SU-DHL-6 (cell line): ENCODE data around the gene PID1.

Source experiments
- H2AFZ ChIP-seq: fragments of 200-600 bp; sonication (generic); 2 replicates; pipeline ENCODE4 v1.6.1; 2014; ENCODE audit warnings: low read depth, mild to moderate bottlenecking, moderate library complexity, mixed read lengths, antibody characterized with exemption, low read length; ENCODE audit not compliant: severe bottlenecking
- H3F3A ChIP-seq: fragments of 200-600 bp; shearing (Covaris generic); 2 replicates; pipeline ENCODE4 v1.6.0; 2016; ENCODE audit warnings: antibody characterized with exemption, mild to moderate bottlenecking; ENCODE audit not compliant: insufficient read depth
- H3K27ac ChIP-seq: fragments of 200-600 bp; sonication (generic); 2 replicates; pipeline ENCODE4 v1.5.1; 2016; ENCODE audit warnings: low read depth, mild to moderate bottlenecking, low read length, moderate library complexity, mixed read lengths
- H3K27me3 ChIP-seq: fragments of 200-600 bp; sonication (generic), shearing (Covaris generic); 2 replicates; pipeline ENCODE4 v1.6.0; 2014; ENCODE audit warnings: mild to moderate bottlenecking, low read length
- H3K36me3 ChIP-seq: fragments of 200-600 bp; sonication (generic); 2 replicates; pipeline ENCODE4 v1.6.1; 2014; ENCODE audit warnings: mild to moderate bottlenecking, low read length, mixed read lengths
- H3K4me2 ChIP-seq: fragments of 300-600, 200-600 bp; shearing (Covaris generic), sonication (generic); 2 replicates; pipeline ENCODE4 v1.6.0; 2014; ENCODE audit warnings: low read length, low read depth, mild to moderate bottlenecking; ENCODE audit not compliant: poor library complexity, severe bottlenecking
- H3K4me3 ChIP-seq: fragments of 200-600 bp; sonication (generic); 2 replicates; pipeline ENCODE4 v1.5.1; 2014; ENCODE audit warnings: antibody characterized with exemption, low read length, mild to moderate bottlenecking, mixed read lengths; ENCODE audit not compliant: insufficient read depth, poor library complexity, severe bottlenecking
- H3K79me2 ChIP-seq: fragments of 200-600 bp; sonication (generic); 2 replicates; pipeline ENCODE4 v1.6.1; 2014; ENCODE audit warnings: mild to moderate bottlenecking, low read length, moderate library complexity; ENCODE audit not compliant: insufficient read depth
- H3K9ac ChIP-seq: fragments of 200-600 bp; sonication (generic); 2 replicates; pipeline ENCODE4 v1.7.0; 2014; ENCODE audit warnings: mild to moderate bottlenecking, low read length
- H3K9me2 ChIP-seq: fragments of 200-600 bp; sonication (generic); replicated peaks from 2 replicates; pipeline ENCODE4 v1.6.1; 2014; ENCODE audit warnings: low read length; ENCODE audit not compliant: insufficient read depth
- H3K9me3 ChIP-seq: fragments of 200-600 bp; sonication (generic); 2 replicates; pipeline ENCODE4 v1.6.1; 2014; ENCODE audit warnings: low read length, mixed read lengths; ENCODE audit not compliant: insufficient read depth
- H4K20me1 ChIP-seq: fragments of 200-600 bp; sonication (generic); 2 replicates; pipeline ENCODE4 v1.6.1; 2014; ENCODE audit warnings: low read depth, mild to moderate bottlenecking, antibody characterized with exemption, low read length, moderate library complexity, mixed read lengths
- EZH2phosphoT487 ChIP-seq: fragments of 200-600 bp; sonication (generic), shearing (Covaris generic); conservative IDR thresholded peaks from 2 replicates; pipeline ENCODE4 v1.6.1; 2018; ENCODE audit warnings: mild to moderate bottlenecking, antibody characterized with exemption, low read length, moderate library complexity, mixed read lengths
- TF ChIP-seq, protein P1 (sequence below): fragments of 200-600 bp; sonication (generic); IDR thresholded peaks from one replicate; pipeline ENCODE4 v1.5.1; 2017; ENCODE audit warnings: antibody characterized with exemption, mild to moderate bottlenecking, low read length, moderate library complexity; ENCODE audit not compliant: insufficient read depth, poor library complexity, severe bottlenecking

The PID1 gene

DNA sequence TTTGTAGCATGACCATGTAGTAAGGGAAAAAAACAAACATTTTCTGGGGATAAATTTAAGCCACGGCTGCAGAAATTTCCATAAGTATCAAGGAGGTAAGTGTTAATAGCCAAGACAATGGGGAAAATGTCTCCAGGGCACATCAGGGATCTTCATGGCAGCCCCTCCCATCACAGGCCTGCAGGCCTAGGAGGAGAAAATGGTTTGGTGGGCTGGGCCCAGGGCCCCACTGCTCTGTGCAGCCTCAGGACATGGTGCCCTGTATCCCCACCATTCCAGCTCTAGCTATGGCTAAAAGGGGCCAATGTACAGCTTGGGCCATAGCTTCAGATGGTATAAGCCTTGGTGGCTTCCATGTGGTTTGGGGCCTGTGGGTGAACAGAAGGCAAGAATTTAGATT, 271.8 kb downstream of the PID1 start:
- Histone ChIP-seq H3K27ac (no peak overlapping the region), H3K9ac (no peak overlapping the region), H3K9me3 (peaks cover 4% of the 10 kb centered on the region; the same call in 1 of the 2 replicates), H3K4me2 (no peak overlapping the region), H3K27me3 (no peaks in the 10 kb centered on the region), H3K36me3 (no peaks in the 10 kb centered on the region), H3F3A (no peaks in the 10 kb centered on the region), H3K79me2 (no peaks in the 10 kb centered on the region), H4K20me1 (no peaks in the 10 kb centered on the region), H2AFZ (no peak overlapping the region), H3K4me3 (no peak overlapping the region), H3K9me2 (no peaks in the 10 kb centered on the region)
- TF ChIP-seq, protein P1, sequence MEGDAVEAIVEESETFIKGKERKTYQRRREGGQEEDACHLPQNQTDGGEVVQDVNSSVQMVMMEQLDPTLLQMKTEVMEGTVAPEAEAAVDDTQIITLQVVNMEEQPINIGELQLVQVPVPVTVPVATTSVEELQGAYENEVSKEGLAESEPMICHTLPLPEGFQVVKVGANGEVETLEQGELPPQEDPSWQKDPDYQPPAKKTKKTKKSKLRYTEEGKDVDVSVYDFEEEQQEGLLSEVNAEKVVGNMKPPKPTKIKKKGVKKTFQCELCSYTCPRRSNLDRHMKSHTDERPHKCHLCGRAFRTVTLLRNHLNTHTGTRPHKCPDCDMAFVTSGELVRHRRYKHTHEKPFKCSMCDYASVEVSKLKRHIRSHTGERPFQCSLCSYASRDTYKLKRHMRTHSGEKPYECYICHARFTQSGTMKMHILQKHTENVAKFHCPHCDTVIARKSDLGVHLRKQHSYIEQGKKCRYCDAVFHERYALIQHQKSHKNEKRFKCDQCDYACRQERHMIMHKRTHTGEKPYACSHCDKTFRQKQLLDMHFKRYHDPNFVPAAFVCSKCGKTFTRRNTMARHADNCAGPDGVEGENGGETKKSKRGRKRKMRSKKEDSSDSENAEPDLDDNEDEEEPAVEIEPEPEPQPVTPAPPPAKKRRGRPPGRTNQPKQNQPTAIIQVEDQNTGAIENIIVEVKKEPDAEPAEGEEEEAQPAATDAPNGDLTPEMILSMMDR: no peak
- no peak for TF ChIP-seq EZH2phosphoT487

DNA sequence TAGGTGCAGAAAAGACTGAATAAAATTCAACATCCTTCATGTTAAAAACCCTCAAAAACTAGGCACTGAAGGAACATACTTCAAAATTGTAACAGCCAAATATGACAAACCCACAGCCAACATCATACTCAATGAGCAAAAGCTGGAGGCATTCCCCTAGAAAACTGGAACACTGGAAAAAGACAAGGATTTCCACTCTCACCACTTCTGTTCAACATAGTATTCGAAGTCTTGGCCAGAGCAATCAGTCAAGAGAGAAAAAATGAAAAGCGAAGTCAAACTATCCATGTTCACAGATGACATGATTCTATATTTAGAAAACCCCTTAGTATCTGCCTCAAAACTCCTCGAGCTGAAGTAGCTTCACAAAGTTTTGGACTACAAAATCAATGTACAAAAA, 282.3 kb downstream of the PID1 start:
- Histone ChIP-seq H3K9me2 (no peaks in the 10 kb centered on the region), H3K79me2 (no peaks in the 10 kb centered on the region), H3F3A (no peaks in the 10 kb centered on the region), H3K36me3 (no peaks in the 10 kb centered on the region), H3K9ac (no peak overlapping the region), H4K20me1 (no peaks in the 10 kb centered on the region), H3K9me3 (no peaks in the 10 kb centered on the region), H3K27me3 (no peaks in the 10 kb centered on the region), H3K4me3 (no peak overlapping the region), H3K27ac (no peak overlapping the region), H2AFZ (no peak overlapping the region), H3K4me2 (no peak overlapping the region)
- TF ChIP-seq, protein P1: no peak
- no peak for TF ChIP-seq EZH2phosphoT487

DNA sequence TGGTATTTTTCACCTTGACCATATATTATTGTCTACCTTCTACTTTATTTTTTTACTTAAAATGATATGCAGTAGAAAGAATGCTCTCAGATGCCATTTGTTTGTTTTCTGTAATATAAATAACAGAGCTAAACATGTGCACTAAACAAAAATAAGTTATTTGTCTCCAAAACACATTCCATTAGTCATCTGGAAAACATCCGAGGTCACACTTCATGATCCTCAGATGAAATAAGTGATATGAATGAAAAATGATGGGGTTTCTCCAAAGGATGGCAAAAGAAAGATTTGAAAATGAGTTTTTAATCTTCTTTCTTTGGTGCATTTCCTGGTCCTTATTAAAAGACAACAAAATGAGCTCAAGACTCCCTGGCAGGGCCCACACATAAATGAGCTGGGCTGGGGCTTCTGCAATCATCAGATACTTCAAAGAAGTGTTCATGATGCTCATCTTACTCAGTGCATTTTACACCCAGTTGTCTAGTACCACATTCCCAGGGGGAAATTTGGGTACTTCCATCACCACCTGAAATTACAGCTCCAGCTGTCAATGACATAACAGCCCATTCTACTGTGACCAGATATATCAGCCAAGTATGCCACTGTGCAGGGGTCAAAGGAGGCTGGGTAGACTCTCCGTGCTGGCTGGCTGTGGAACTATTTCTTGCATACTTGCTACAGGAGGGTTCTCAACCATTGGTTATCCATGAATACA, 283.5 kb downstream of the PID1 start:
- Histone ChIP-seq H3K79me2 (no peaks in the 10 kb centered on the region), H3K27ac (no peak overlapping the region), H3K36me3 (no peaks in the 10 kb centered on the region), H3K4me3 (no peak overlapping the region), H4K20me1 (no peaks in the 10 kb centered on the region), H3K27me3 (no peaks in the 10 kb centered on the region), H2AFZ (no peak overlapping the region), H3K9ac (no peak overlapping the region), H3K9me2 (no peaks in the 10 kb centered on the region), H3K9me3 (no peaks in the 10 kb centered on the region), H3K4me2 (no peak overlapping the region), H3F3A (no peaks in the 10 kb centered on the region)
- TF ChIP-seq EZH2phosphoT487: no peak
- TF ChIP-seq, protein P1: no peak
